ENCODE results near the gene NUDC.
A peak's percentile ranks its signal among the peaks of the same experiment; 100 is the strongest.

The NUDC gene

DNA sequence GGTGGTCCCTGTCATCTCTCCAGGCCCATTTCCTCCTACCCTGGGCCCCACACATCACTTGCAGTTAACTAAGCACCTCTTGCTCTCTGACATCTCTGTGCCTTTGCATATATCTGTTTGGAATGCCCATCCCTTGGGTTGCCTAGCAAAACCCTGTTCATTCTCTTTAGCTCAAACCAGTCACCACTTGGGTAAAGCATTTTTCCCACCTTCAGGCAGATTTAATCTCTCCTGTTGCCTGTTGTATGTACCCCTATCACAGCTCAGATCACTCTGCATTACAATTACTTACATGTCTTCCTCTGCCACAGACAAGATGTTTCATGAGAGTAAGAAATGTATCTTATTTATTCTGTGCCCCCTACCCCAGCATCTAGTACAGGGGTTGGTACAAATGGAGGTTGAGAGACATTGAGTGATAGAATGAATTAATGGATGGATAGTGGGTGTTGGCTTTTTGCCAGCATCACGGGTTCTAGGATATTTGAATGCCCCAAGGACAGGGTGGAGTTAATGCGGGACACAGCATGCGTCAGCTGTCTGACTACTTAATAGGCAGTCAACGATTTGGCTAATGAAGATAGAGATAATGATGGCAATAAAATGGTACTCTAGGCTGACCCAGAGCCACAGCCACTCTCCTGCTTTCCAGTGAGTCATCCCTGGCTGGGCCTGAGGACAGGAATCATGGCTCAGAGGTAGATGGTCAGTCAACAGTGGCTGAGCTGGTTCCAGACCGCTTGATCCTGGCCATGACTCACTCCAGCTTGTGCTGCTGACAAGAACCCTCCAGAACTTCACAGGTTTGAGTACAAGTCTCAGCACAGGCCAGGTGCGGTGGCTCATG lies 14.2 kb upstream of the NUDC start (continued):
- TF ChIP-seq, protein P1, sequence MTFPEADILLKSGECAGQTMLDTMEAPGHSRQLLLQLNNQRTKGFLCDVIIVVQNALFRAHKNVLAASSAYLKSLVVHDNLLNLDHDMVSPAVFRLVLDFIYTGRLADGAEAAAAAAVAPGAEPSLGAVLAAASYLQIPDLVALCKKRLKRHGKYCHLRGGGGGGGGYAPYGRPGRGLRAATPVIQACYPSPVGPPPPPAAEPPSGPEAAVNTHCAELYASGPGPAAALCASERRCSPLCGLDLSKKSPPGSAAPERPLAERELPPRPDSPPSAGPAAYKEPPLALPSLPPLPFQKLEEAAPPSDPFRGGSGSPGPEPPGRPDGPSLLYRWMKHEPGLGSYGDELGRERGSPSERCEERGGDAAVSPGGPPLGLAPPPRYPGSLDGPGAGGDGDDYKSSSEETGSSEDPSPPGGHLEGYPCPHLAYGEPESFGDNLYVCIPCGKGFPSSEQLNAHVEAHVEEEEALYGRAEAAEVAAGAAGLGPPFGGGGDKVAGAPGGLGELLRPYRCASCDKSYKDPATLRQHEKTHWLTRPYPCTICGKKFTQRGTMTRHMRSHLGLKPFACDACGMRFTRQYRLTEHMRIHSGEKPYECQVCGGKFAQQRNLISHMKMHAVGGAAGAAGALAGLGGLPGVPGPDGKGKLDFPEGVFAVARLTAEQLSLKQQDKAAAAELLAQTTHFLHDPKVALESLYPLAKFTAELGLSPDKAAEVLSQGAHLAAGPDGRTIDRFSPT (tag by site-specific recombination; IDR thresholded peaks at IDR 0.05), result peak; percentile 29; the same call in 1 of the 2 replicates
- TF ChIP-seq ZNF529 (tag by site-specific recombination; IDR thresholded peaks at IDR 0.05; ENCODE audit: insufficient replicate concordance) (no peak), ZNF600 (tag by site-specific recombination; IDR thresholded peaks at IDR 0.05) (0 out of 2 replicates have a peak, but pooled peaks have one; percentile 38), KLF7 (tag by site-specific recombination; IDR thresholded peaks at IDR 0.05; ENCODE audit: borderline replicate concordance) (no peak), ZFP37 (tag by site-specific recombination; IDR thresholded peaks at IDR 0.05) (0 out of 2 replicates have a peak, but pooled peaks have one; percentile 20), ZNF561 (tag by site-specific recombination; IDR thresholded peaks at IDR 0.05; ENCODE audit: borderline replicate concordance) (no peak), OVOL3 (tag by site-specific recombination; IDR thresholded peaks at IDR 0.05) (no peak), ZNF366 (tag by site-specific recombination; conservative IDR thresholded peaks at IDR 0.05) (peak; percentile 33; the same call in 1 of the 2 replicates), SP7 (tag by site-specific recombination; IDR thresholded peaks at IDR 0.05) (no peak), ZNF548 (tag by site-specific recombination; IDR thresholded peaks at IDR 0.05) (no peak), ZNF514 (tag by site-specific recombination; IDR thresholded peaks at IDR 0.05) (no peak), TSHZ1 (tag by site-specific recombination; IDR thresholded peaks at IDR 0.05; ENCODE audit: borderline replicate concordance) (no peak), HOXA7 (CRISPR knock-in tag; IDR thresholded peaks at IDR 0.05; ENCODE audit: borderline replicate concordance) (no peak), ZFP3 (tag by site-specific recombination; IDR thresholded peaks at IDR 0.05; ENCODE audit: low read depth) (no peak), ZBTB49 (tag by site-specific recombination; IDR thresholded peaks at IDR 0.05; ENCODE audit: low read depth) (no peak), ZSCAN5A (tag by site-specific recombination; IDR thresholded peaks at IDR 0.05) (no peak)

GRCh38 chr1:26909951-26910342 lies 11.6 kb upstream of the NUDC start:
- CTCF ChIA-PET, result no interaction called here
- no peak for TF ChIP-seq ZNF18 (tag by site-specific recombination; IDR thresholded peaks at IDR 0.05)
- TF ChIP-seq, protein P2, sequence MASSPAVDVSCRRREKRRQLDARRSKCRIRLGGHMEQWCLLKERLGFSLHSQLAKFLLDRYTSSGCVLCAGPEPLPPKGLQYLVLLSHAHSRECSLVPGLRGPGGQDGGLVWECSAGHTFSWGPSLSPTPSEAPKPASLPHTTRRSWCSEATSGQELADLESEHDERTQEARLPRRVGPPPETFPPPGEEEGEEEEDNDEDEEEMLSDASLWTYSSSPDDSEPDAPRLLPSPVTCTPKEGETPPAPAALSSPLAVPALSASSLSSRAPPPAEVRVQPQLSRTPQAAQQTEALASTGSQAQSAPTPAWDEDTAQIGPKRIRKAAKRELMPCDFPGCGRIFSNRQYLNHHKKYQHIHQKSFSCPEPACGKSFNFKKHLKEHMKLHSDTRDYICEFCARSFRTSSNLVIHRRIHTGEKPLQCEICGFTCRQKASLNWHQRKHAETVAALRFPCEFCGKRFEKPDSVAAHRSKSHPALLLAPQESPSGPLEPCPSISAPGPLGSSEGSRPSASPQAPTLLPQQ (tag by site-specific recombination; IDR thresholded peaks at IDR 0.05), result no peak
- TF ChIP-seq ZNF248 (tag by site-specific recombination; IDR thresholded peaks at IDR 0.05), result no peak
- TF ChIP-seq ZNF398 (tag by site-specific recombination; IDR thresholded peaks at IDR 0.05), result no peak
- no peak for TF ChIP-seq ZNF37A (tag by site-specific recombination; IDR thresholded peaks at IDR 0.05)

More at GRCh38 chr1:26909951-26910342, 11.6 kb upstream of the NUDC start:
- H3K4me1 ChIP-seq (ENCODE audit: control insufficient read depth, insufficient read depth, low read length), result peaks cover 8% of the 10 kb centered on the region
- POLR2A ChIA-PET, result interaction anchor here (2.7 kb wide), 1 partner anchor 10 kb away, joined by 11 read pairs; the partner anchor contains the start of gene GPATCH3
- H3K27ac ChIP-seq (ENCODE audit: extremely low read depth, low read depth, low read length), result no peak overlapping the region
- H3K36me3 ChIP-seq (ENCODE audit: control insufficient read depth in 2 of 2, insufficient read depth in 1 of 2, low read length in 2 of 2), result no peaks in the 10 kb centered on the region
- H3K4me3 ChIP-seq (ENCODE audit: low read depth, low read length), result no peak overlapping the region
- H3K9me3 ChIP-seq (ENCODE audit: control insufficient read depth, insufficient read depth, low read depth, low read length), result no peaks in the 10 kb centered on the region
